HG03097 (cell line): ENCODE measurements around the gene GLI2.

Source experiments
- ATAC-seq: cut with Tn5 transposase; IDR thresholded peaks from one replicate; pipeline ENCODE4 v1.9.1; 2021; ENCODE audit not compliant: unreplicated experiment, low FRiP score

Gene GLI2

GRCh38 chr2:120711694-120712093 lies 24.0 kb upstream of the GLI2 start:
- no peak for ATAC-seq

- no peak for ATAC-seq
Measured at GRCh38 chr2:120712180-120712681, 23.4 kb upstream of the GLI2 start.

- no peak for ATAC-seq
Measured at GRCh38 chr2:120715353-120715752, 20.3 kb upstream of the GLI2 start.

GRCh38 chr2:120715941-120716340 lies 19.7 kb upstream of the GLI2 start:
- ATAC-seq = no peak

- no peak for ATAC-seq
Measured at GRCh38 chr2:120716641-120717585, 18.8 kb upstream of the GLI2 start.

GRCh38 chr2:120719491-120719890 lies 16.2 kb upstream of the GLI2 start:
- ATAC-seq = no peak

GRCh38 chr2:120720231-120720630 lies 15.4 kb upstream of the GLI2 start:
- ATAC-seq = no peak

GRCh38 chr2:120720746-120721375 lies 14.8 kb upstream of the GLI2 start:
- ATAC-seq = no peak

- ATAC-seq = no peak
Measured at GRCh38 chr2:120722246-120722567, 13.5 kb upstream of the GLI2 start.

- ATAC-seq = no peak
Measured at GRCh38 chr2:120722568-120723421, 12.9 kb upstream of the GLI2 start.

- no peak for ATAC-seq
Measured at GRCh38 chr2:120726245-120726644, 9.4 kb upstream of the GLI2 start.

GRCh38 chr2:120729406-120730399 lies 6.0 kb upstream of the GLI2 start:
- ATAC-seq = no peak

- no peak for ATAC-seq
Measured at GRCh38 chr2:120731175-120731574, 4.5 kb upstream of the GLI2 start.

- no peak for ATAC-seq
Measured at GRCh38 chr2:120732506-120733237, 3.0 kb upstream of the GLI2 start.

- no peak for ATAC-seq
Measured at GRCh38 chr2:120733238-120733932, 2.3 kb upstream of the GLI2 start.

GRCh38 chr2:120734930-120735651 lies 577 bp upstream of the GLI2 start:
- no peak for ATAC-seq

GRCh38 chr2:120736202-120736623 lies 545 bp downstream of the GLI2 start:
- ATAC-seq = no peak
